ENCODE measurements around the gene PARD6G.

Gene PARD6G

DNA sequence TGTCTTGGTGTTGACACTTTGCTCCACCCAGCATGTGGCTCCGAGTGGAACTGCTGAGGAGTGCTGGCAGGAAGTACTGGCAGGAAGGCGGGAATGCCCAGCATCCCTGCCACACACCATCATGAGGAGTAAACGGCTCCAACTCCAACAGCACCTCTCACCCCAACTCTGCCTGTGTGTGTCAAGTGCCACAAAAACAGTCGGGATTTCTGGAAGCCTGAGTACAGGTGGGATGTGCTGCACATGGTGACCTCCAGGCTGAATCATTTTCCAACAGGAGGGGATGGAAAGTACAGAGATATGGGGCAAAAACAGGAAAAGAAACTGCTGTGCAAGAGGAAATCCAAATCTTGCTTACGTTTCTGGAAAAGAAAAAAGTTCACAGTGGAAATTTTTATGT, 53.6 kb downstream of the PARD6G start:
- H3K36me3 ChIP-seq (ENCODE audit: control insufficient read depth in 1 of 2, insufficient read depth in 2 of 2, low read depth in 1 of 2, low read length in 2 of 2), result peaks cover 0 to 16% of the 10 kb centered on the region in 2 experiments
- H3K4me3 ChIP-seq (ENCODE audit: insufficient read depth in 1 of 2, low read depth in 1 of 2, low read length in 2 of 2), result no peak overlapping the region
- no peak overlapping the region for H3K9ac ChIP-seq (ENCODE audit: low read length)
- no peaks in the 10 kb centered on the region for H3K9me3 ChIP-seq (ENCODE audit: control insufficient read depth, low read length)
- no peak overlapping the region for H2BK15ac ChIP-seq (ENCODE audit: low read depth, poor library complexity, severe bottlenecking)
- no peak overlapping the region for H3K23ac ChIP-seq (ENCODE audit: low read length in 2 of 2)
- peaks cover 1% of the 10 kb centered on the region for H3K4me1 ChIP-seq (ENCODE audit: control insufficient read depth, insufficient read depth, low read depth, low read length)
- no peak overlapping the region for H3K4me2 ChIP-seq (ENCODE audit: low read length, poor library complexity, severe bottlenecking)
- WGBS, result 91% methylated on average over 4 of the region's 5 CpGs
- no peak overlapping the region for H2AFZ ChIP-seq (ENCODE audit: low read depth, low read length)
- no peak overlapping the region for H4K8ac ChIP-seq (ENCODE audit: low read length)
- H3K79me1 ChIP-seq (replicated peaks; ENCODE audit: low read length, poor library complexity, severe bottlenecking), result peaks cover 8% of the 10 kb centered on the region
- no peak overlapping the region for H3K4ac ChIP-seq (ENCODE audit: low read depth in 1 of 2, low read length in 2 of 2)
- H3K27ac ChIP-seq (ENCODE audit: low read length, poor library complexity, severe bottlenecking), result no peak overlapping the region
- no peak overlapping the region for H4K91ac ChIP-seq (ENCODE audit: low read length)
- H3K27me3 ChIP-seq (ENCODE audit: control insufficient read depth in 1 of 2, insufficient read depth in 1 of 2, low read length in 2 of 2), result peaks cover 0 to 9% of the 10 kb centered on the region in 2 experiments
- H2BK12ac ChIP-seq (ENCODE audit: low read length in 2 of 2), result no peak overlapping the region
- no peak for DNase-seq
- no peak overlapping the region for H3K18ac ChIP-seq (ENCODE audit: low read depth in 1 of 2, low read length in 2 of 2)
- H2BK5ac ChIP-seq (ENCODE audit: low read depth, low read length, poor library complexity, severe bottlenecking), result no peak overlapping the region
- no peak overlapping the region for H2BK120ac ChIP-seq (ENCODE audit: low read depth, low read length)
- no peak overlapping the region for H3K14ac ChIP-seq (ENCODE audit: low read length in 2 of 2)
- H2AK5ac ChIP-seq (ENCODE audit: low read length, severe bottlenecking), result no peak overlapping the region

DNA sequence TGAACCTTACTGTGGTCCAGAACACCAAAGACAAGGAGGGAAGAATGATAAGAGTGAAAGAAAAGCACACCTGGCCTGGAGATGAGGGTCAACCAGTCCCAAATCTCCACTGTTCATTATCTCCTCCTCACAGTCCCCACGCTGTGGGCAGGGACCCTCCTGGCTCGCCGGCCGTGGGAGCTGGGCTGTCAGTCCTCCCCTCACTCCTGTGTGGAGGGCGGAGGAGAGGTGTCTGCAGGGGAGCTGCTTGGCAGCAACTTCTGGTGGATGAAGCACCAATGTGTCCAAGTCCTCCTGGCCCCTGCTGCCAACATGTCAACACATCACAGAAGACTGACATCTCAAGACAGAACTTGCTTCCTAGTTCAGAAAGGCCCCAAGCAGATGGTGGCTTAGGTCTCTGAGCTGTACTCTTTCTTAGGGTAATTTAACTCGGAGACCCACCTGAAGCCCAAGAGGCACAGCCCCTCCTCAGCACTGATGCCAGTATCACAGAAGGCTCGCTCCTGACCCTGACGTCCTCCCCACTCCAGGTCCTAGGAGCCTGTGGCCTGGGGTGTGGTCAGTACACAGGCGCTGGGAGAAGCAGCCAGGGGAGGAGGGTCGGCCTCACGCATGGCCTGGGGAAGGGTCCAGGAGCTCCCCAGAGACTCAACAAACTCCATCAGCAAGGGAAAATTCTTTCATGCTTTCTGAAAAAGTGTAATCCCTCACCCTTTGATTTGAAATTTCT, 54.5 kb downstream of the PARD6G start:
- Histone ChIP-seq H3K27ac (ENCODE audit: low read length, poor library complexity, severe bottlenecking) (no peak overlapping the region), H2BK15ac (ENCODE audit: low read depth, poor library complexity, severe bottlenecking) (no peak overlapping the region), H3K79me1 (replicated peaks; ENCODE audit: low read length, poor library complexity, severe bottlenecking) (peaks cover 8% of the 10 kb centered on the region), H3K14ac (ENCODE audit: low read length in 2 of 2) (peak overlapping the region in 1 of 2 experiments; percentile 56), H3K4me1 (ENCODE audit: control insufficient read depth, insufficient read depth, low read depth, low read length) (peaks cover 1% of the 10 kb centered on the region), H3K4me3 (ENCODE audit: insufficient read depth in 1 of 2, low read depth in 1 of 2, low read length in 2 of 2) (no peak overlapping the region), H2AFZ (ENCODE audit: low read depth, low read length) (no peak overlapping the region), H2BK5ac (ENCODE audit: low read depth, low read length, poor library complexity, severe bottlenecking) (no peak overlapping the region), H2AK5ac (ENCODE audit: low read length, severe bottlenecking) (no peak overlapping the region), H3K9me3 (ENCODE audit: control insufficient read depth, low read length) (no peaks in the 10 kb centered on the region), H3K4ac (ENCODE audit: low read depth in 1 of 2, low read length in 2 of 2) (no peak overlapping the region), H4K91ac (ENCODE audit: low read length) (no peak overlapping the region), H3K36me3 (ENCODE audit: control insufficient read depth in 1 of 2, insufficient read depth in 2 of 2, low read depth in 1 of 2, low read length in 2 of 2) (peaks cover 0 to 18% of the 10 kb centered on the region in 2 experiments), H3K23ac (ENCODE audit: low read length in 2 of 2) (no peak overlapping the region), H2BK12ac (ENCODE audit: low read length in 2 of 2) (no peak overlapping the region), H3K4me2 (ENCODE audit: low read length, poor library complexity, severe bottlenecking) (no peak overlapping the region), H4K8ac (ENCODE audit: low read length) (no peak overlapping the region), H3K18ac (ENCODE audit: low read depth in 1 of 2, low read length in 2 of 2) (no peak overlapping the region), H3K9ac (ENCODE audit: low read length) (no peak overlapping the region), H2BK120ac (ENCODE audit: low read depth, low read length) (no peak overlapping the region), H3K27me3 (ENCODE audit: control insufficient read depth in 1 of 2, insufficient read depth in 1 of 2, low read length in 2 of 2) (peaks cover 0 to 9% of the 10 kb centered on the region in 2 experiments)
- WGBS, result 92% methylated on average over 5 of the region's 11 CpGs
- no peak for DNase-seq

DNA sequence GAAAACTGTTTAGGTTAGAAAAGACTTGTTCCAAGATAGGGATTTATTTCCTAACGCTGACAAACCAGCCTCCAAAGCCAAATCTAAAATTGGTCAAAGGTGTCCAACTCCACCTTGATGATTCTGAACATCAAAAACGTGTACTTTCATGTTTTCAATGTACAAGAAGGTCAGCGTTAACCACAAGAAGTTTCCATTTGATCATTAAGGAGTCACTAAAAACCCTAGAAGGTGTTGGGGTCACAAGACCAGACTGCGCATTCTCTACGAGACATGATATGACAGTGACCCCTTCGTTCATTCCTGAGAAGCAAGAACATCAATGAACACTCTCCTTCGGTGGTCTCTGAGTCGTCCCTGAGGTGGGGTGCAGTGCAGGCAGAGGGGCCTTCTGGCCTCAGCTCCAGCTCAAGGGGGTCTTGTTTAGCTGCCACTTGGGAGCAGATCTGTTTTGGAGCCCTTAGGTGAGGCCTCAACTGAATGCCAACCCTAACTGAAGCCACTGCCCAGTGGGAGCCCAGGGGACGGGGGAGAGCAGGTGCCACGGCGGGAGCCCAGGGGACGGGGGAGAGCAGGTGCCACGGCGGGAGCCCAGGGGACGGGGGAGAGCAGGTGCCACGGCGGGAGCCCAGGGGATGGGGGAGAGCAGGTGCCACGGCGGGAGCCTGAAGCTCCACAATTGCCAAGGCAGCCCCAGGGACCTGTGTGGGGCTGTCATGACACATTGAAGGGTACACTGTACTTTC, 55.2 kb downstream of the PARD6G start:
- no peak overlapping the region for H4K91ac ChIP-seq (ENCODE audit: low read length)
- no peak overlapping the region for H3K4ac ChIP-seq (ENCODE audit: low read depth in 1 of 2, low read length in 2 of 2)
- WGBS, result 90% methylated on average over 17 of the region's 19 CpGs

DNA sequence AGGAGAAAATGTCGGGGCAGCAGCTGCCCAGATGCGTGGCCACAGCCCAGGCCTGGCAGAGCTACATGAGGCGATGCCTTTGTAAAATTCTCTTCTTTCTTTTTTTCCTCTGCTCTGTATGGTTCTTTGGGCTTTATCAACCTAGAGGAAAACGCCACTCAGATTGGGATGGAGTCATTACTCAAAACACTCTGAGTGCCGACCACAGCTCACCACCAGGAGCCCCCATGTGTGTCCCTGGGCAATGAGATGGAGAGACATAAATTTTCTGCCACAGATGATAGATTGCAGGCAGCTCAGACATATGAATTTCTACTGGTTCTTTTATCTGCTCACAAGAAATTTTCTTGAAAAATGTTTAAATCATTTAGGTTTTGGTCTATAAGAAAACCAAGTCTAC, 56.0 kb downstream of the PARD6G start:
- no peak overlapping the region for H2BK15ac ChIP-seq (ENCODE audit: low read depth, poor library complexity, severe bottlenecking)

More for the DNA sequence above, 55.2 kb downstream of the PARD6G start:
- Histone ChIP-seq H3K4me2 (ENCODE audit: low read length, poor library complexity, severe bottlenecking) (no peak overlapping the region), H3K23ac (ENCODE audit: low read length in 2 of 2) (no peak overlapping the region), H2BK5ac (ENCODE audit: low read depth, low read length, poor library complexity, severe bottlenecking) (no peak overlapping the region), H2AK5ac (ENCODE audit: low read length, severe bottlenecking) (no peak overlapping the region), H3K9me3 (ENCODE audit: control insufficient read depth, low read length) (no peaks in the 10 kb centered on the region), H3K27ac (ENCODE audit: low read length, poor library complexity, severe bottlenecking) (no peak overlapping the region), H3K36me3 (ENCODE audit: control insufficient read depth in 1 of 2, insufficient read depth in 2 of 2, low read depth in 1 of 2, low read length in 2 of 2) (peaks cover 0 to 18% of the 10 kb centered on the region in 2 experiments), H3K4me3 (ENCODE audit: insufficient read depth in 1 of 2, low read depth in 1 of 2, low read length in 2 of 2) (no peak overlapping the region), H4K8ac (ENCODE audit: low read length) (no peak overlapping the region), H3K14ac (ENCODE audit: low read length in 2 of 2) (no peak overlapping the region), H2BK15ac (ENCODE audit: low read depth, poor library complexity, severe bottlenecking) (no peak overlapping the region), H2BK12ac (ENCODE audit: low read length in 2 of 2) (no peak overlapping the region), H3K4me1 (ENCODE audit: control insufficient read depth, insufficient read depth, low read depth, low read length) (peaks cover 3% of the 10 kb centered on the region), H2BK120ac (ENCODE audit: low read depth, low read length) (no peak overlapping the region), H3K9ac (ENCODE audit: low read length) (no peak overlapping the region), H3K18ac (ENCODE audit: low read depth in 1 of 2, low read length in 2 of 2) (no peak overlapping the region), H2AFZ (ENCODE audit: low read depth, low read length) (no peak overlapping the region), H3K27me3 (ENCODE audit: control insufficient read depth in 1 of 2, insufficient read depth in 1 of 2, low read length in 2 of 2) (peaks cover 0 to 4% of the 10 kb centered on the region in 2 experiments), H3K79me1 (replicated peaks; ENCODE audit: low read length, poor library complexity, severe bottlenecking) (peaks cover 10% of the 10 kb centered on the region)
- no peak for DNase-seq

More for the DNA sequence above, 56.0 kb downstream of the PARD6G start:
- Histone ChIP-seq H2AK5ac (ENCODE audit: low read length, severe bottlenecking) (no peak overlapping the region), H2BK120ac (ENCODE audit: low read depth, low read length) (no peak overlapping the region), H4K8ac (ENCODE audit: low read length) (no peak overlapping the region), H3K9ac (ENCODE audit: low read length) (no peak overlapping the region), H3K23ac (ENCODE audit: low read length in 2 of 2) (no peak overlapping the region), H3K9me3 (ENCODE audit: control insufficient read depth, low read length) (no peaks in the 10 kb centered on the region), H4K91ac (ENCODE audit: low read length) (no peak overlapping the region), H2BK5ac (ENCODE audit: low read depth, low read length, poor library complexity, severe bottlenecking) (no peak overlapping the region), H3K4ac (ENCODE audit: low read depth in 1 of 2, low read length in 2 of 2) (no peak overlapping the region), H3K27me3 (ENCODE audit: control insufficient read depth in 1 of 2, insufficient read depth in 1 of 2, low read length in 2 of 2) (peaks cover 0 to 4% of the 10 kb centered on the region in 2 experiments), H3K18ac (ENCODE audit: low read depth in 1 of 2, low read length in 2 of 2) (no peak overlapping the region), H3K4me2 (ENCODE audit: low read length, poor library complexity, severe bottlenecking) (no peak overlapping the region), H3K4me1 (ENCODE audit: control insufficient read depth, insufficient read depth, low read depth, low read length) (peaks cover 3% of the 10 kb centered on the region), H2AFZ (ENCODE audit: low read depth, low read length) (no peak overlapping the region), H3K27ac (ENCODE audit: low read length, poor library complexity, severe bottlenecking) (no peak overlapping the region), H3K79me1 (replicated peaks; ENCODE audit: low read length, poor library complexity, severe bottlenecking) (peaks cover 10% of the 10 kb centered on the region), H2BK12ac (ENCODE audit: low read length in 2 of 2) (no peak overlapping the region), H3K36me3 (ENCODE audit: control insufficient read depth in 1 of 2, insufficient read depth in 2 of 2, low read depth in 1 of 2, low read length in 2 of 2) (peaks cover 0 to 18% of the 10 kb centered on the region in 2 experiments), H3K14ac (ENCODE audit: low read length in 2 of 2) (no peak overlapping the region), H3K4me3 (ENCODE audit: insufficient read depth in 1 of 2, low read depth in 1 of 2, low read length in 2 of 2) (no peak overlapping the region)
- WGBS, result 96% methylated on average over 5 of the region's 5 CpGs
- no peak for DNase-seq
